Body of pancreas (tissue), 4 donors: Measurements from ENCODE around the gene BTBD10. TPM values are rescaled to one million over a fixed set of nuclear protein-coding genes. Genes with fewer than 3 reads are reported as not detected.

Experiments
- ATAC-seq: fragments of 150-250 bp; one replicate; pipeline ENCODE4 v1.9.1; 2016
- DNase-seq, 4 donors: peaks; one replicate each; pipeline ENCODE4 v3.0.0-alpha.2; 2019
- H3K27ac ChIP-seq, 4 donors: fragments of 200-600 bp; sonication (generic); 1 replicate in 3 of 4; 2 replicates in 1 of 4; pipeline versions ENCODE4 v1.5.1 to v1.6.1; 2016 to 2019; ENCODE audit warnings: mild to moderate bottlenecking in 1 of 4, mixed read lengths in 1 of 4, moderate library complexity in 1 of 4
- H3K27me3 ChIP-seq, 2 donors: fragments of 200-600 bp; sonication (generic); one replicate each; pipeline ENCODE4 v1.6.0; 2016; ENCODE audit warnings: mild to moderate bottlenecking in 1 of 2
- H3K36me3 ChIP-seq, 2 donors: fragments of 200-600 bp; sonication (generic); replicated peaks in 1 of 2; 2 replicates each; pipeline ENCODE4 v1.5.1; 2016; ENCODE audit warnings: low read depth in 2 of 2; ENCODE audit not compliant: insufficient read depth in 1 of 2
- H3K4me1 ChIP-seq: fragments of 200-600 bp; sonication (generic); one replicate; pipeline ENCODE4 v1.6.0; 2016
- H3K4me3 ChIP-seq, 2 donors: fragments of 200-600 bp; sonication (generic); 1 replicate in 1 of 2; 2 replicates in 1 of 2; pipeline ENCODE4 v1.5.1; 2016 to 2019
- H3K9me3 ChIP-seq, 3 donors: fragments of 200-600 bp; sonication (generic); 1 replicate in 2 of 3; 2 replicates in 1 of 3; pipeline ENCODE4 v1.5.1; 2016
- CTCF ChIP-seq, 7 experiments: fragments of 450-650 bp in 4 of 7; fragments of 200-600 bp in 3 of 7; sonication (generic) in 3 of 7; IDR thresholded peaks; one replicate each; pipeline ENCODE4 v1.5.1; 2016 to 2019; ENCODE audit warnings: antibody characterized with exemption in 7 of 7
- POLR2A ChIP-seq, 3 donors: fragments of 450-650 bp; IDR thresholded peaks; one replicate each; pipeline ENCODE4 v1.6.1; 2016; ENCODE audit warnings: antibody characterized with exemption in 3 of 3, mild to moderate bottlenecking in 2 of 3
- WGBS, 2 donors: methylation state at CpG; one replicate each; pipeline ENCODE4 v1.1.5; 2017; 5-methylcytosine and 5-hydroxymethylcytosine counted together
- intact Hi-C: fragments of 100-400 bp; cut with DNase I; formaldehyde crosslinking; loops from one replicate; pipeline ENCODE4 v1.15.1; 2023
- total RNA-seq, 2 donors: library from RNA; depleted of rRNA; stranded (reverse); fragments of >200 nt; gene quantifications; one replicate each; pipeline ENCODE4 v1.1.0, GENCODE V29; 2016

BTBD10 gene
- total RNA-seq, 2 donors from 2014 or later, result 14.2 to 17.1 TPM

DNA sequence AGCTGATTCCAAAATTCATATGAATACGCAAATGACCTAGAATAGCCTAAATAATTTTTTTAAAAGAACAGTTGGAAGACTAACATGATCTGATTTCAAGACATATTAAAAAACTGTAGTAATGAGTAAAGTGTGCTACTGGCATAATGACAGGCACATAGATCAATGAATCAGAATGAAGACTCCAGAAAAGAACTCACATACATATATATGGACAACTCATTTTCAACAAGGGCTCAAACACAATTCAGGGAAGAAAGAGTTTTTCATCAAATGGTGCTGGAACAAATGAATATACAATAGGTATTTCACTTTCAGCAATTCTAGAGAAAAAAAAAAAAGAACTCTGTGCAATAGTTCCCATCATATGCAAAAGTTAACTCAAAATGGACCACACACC is 33.7 kb downstream of the BTBD10 start:
- intact Hi-C loops, result no loop called here
- Histone ChIP-seq H3K9me3 (no peaks in the 10 kb centered on the region), H3K27me3 (no peaks in the 10 kb centered on the region), H3K4me3 (no peak overlapping the region), H3K27ac (no peak overlapping the region), H3K36me3 (no peaks in the 10 kb centered on the region), H3K4me1 (peaks cover 4% of the 10 kb centered on the region)
- TF ChIP-seq POLR2A (IDR thresholded peaks at IDR 0.05) (no peak), CTCF (IDR thresholded peaks at IDR 0.05) (no peak)
- no peak for DNase-seq
- ATAC-seq, result no peak
- 0 to 100% methylated on average over 1 of the region's 1 CpG for WGBS, 2 donors

GRCh38 chr11:13427440-13427839 is 35.6 kb downstream of the BTBD10 start:
- Histone ChIP-seq H3K4me3 (no peak overlapping the region), H3K36me3 (no peaks in the 10 kb centered on the region), H3K9me3 (no peaks in the 10 kb centered on the region), H3K27me3 (no peaks in the 10 kb centered on the region), H3K27ac (no peak overlapping the region), H3K4me1 (peaks cover 9% of the 10 kb centered on the region)
- intact Hi-C loops, result no loop called here
- no peak for TF ChIP-seq POLR2A (IDR thresholded peaks at IDR 0.05)
- no peak for TF ChIP-seq CTCF (IDR thresholded peaks at IDR 0.05)
- DNase-seq (no peak), ATAC-seq (no peak)

- no peak for DNase-seq
- intact Hi-C loops, result no loop called here
- Histone ChIP-seq H3K27me3 (no peaks in the 10 kb centered on the region), H3K9me3 (no peaks in the 10 kb centered on the region), H3K36me3 (peaks cover 0 to 1% of the 10 kb centered on the region in 2 donors), H3K4me1 (peaks cover 9% of the 10 kb centered on the region), H3K27ac (no peak overlapping the region), H3K4me3 (no peak overlapping the region)
- WGBS, 2 donors, result 49 to 56% methylated on average over 6 of the region's 6 CpGs
- TF ChIP-seq CTCF (IDR thresholded peaks at IDR 0.05), result no peak
- TF ChIP-seq POLR2A (IDR thresholded peaks at IDR 0.05), result no peak
- no peak for ATAC-seq
Measured at GRCh38 chr11:13423372-13423771, 39.6 kb downstream of the BTBD10 start.

GRCh38 chr11:13421561-13421960 is 41.5 kb downstream of the BTBD10 start:
- 92 to 94% methylated on average over 6 of the region's 6 CpGs for WGBS, 2 donors

More at GRCh38 chr11:13421561-13421960, 41.5 kb downstream of the BTBD10 start:
- TF ChIP-seq POLR2A (IDR thresholded peaks at IDR 0.05) (no peak), CTCF (IDR thresholded peaks at IDR 0.05) (no peak)
- peaks cover 9% of the 10 kb centered on the region for H3K4me1 ChIP-seq
- no peak overlapping the region for H3K4me3 ChIP-seq
- H3K27me3 ChIP-seq, result no peaks in the 10 kb centered on the region
- peaks cover 0 to 1% of the 10 kb centered on the region in 2 donors for H3K36me3 ChIP-seq
- no peak overlapping the region for H3K27ac ChIP-seq
- ATAC-seq (no peak), DNase-seq (no peak)
- intact Hi-C loops, result no loop called here
- H3K9me3 ChIP-seq, result no peaks in the 10 kb centered on the region
